NCI-H1105 treated with DMSO at 0.1 percent for 48 hours (cell line): Measurements from ENCODE around the gene FKBP2.

Experiments used
- DNase-seq: peaks from one replicate; lab custom pipeline; 2025; lab: John Stamatoyannopoulos, UW

The FKBP2 gene

GRCh38 chr11:64264371-64264852 lies 23.5 kb downstream of the FKBP2 start:
- DNase-seq, result no peak

GRCh38 chr11:64265176-64266160 lies 24.6 kb downstream of the FKBP2 start:
- no peak for DNase-seq

DNA sequence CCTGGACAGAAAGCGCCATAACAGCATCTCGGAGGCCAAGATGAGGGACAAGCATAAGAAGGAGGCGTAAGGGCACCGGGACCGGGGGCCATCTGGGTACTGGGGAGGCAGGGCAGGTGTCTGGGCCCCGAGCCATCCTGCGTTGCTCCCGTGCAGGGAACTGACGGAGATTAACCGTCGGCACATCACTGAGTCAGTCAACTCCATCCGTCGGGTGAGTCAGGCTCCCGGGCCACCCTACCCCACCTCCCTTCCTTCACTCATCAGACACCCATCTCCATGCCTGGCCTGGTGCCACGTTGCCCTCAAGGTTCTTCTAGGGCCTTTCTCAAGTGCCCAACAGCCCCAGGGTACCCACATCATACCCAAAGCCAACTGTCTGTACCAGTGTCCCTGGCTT lies 25.4 kb downstream of the FKBP2 start:
- no peak for DNase-seq

DNA sequence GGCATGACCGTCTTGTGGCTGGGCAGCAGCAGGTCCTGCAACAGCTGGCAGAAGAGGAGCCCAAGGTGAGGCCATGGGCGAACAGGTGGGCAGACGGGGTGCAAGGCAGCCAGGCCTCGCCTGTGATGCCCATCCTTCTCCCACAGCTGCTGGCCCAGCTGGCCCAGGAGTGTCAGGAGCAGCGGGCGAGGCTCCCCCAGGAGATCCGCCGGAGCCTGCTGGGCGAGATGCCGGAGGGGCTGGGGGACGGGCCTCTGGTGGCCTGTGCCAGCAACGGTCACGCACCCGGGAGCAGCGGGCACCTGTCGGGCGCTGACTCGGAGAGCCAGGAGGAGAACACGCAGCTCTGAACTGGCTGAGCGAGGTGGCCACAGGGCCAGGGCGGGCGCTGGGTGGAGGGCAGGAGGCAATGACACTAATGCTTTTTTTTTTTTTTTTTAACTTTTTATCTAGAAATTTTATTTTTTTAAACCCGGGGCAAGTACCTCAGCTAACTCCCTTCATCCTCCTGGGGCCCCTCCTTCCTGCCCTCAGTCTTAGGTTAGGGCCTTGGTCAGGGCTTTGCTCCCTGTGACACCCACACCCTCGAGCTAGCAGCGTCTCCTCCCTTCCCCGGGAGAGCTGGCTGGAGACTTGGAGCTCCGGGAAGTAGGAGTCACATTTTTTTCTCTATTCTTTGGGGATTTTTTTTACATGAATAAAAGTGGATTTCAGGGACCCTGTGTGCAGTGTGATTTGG lies 26.5 kb downstream of the FKBP2 start:
- DNase-seq, result no peak

DNA sequence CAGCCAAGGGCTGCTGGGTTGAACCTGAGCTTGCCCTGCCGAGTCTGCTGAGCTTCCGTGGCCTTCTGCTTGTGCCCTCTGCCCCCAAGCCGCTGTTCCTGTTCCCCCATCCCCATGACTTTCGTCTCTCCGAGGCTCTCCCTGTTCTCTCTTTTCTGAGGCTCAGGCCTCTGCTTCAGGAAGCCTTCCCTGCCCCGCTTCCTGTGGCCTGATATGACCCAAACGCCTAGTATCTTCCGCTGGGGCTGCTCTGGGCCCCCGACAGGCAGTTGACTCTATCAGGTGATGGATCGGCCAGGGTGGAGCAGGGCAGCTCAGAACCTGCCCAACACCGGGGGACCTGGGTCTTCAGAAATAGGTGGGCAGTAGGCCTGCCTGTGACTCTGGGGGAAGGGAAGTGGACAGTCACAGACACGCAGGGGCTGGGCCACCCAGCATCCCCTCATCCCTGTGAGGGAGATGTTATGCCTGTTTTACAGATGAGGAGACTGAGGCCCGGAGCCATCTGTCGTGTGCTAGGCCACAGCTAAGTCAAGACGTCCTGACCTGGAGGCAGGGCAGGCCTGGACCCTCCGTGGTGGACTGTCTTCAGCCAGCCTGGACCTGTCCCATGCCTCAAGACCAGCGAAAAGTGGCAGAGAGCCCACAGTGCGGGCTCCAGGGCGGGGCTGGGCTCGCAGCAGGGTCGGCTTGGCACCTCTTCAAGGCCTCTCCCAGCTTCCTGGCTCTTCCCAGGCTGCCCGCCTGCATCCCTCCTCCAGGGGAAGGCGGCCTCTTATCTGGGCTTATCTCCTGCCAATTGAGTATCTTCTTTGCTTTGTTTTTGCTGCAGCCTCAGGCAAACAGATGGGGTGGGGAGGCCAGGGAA lies 27.4 kb downstream of the FKBP2 start:
- peak; percentile 6 for DNase-seq

GRCh38 chr11:64268893-64269539 lies 28.1 kb downstream of the FKBP2 start:
- DNase-seq, result no peak

DNA sequence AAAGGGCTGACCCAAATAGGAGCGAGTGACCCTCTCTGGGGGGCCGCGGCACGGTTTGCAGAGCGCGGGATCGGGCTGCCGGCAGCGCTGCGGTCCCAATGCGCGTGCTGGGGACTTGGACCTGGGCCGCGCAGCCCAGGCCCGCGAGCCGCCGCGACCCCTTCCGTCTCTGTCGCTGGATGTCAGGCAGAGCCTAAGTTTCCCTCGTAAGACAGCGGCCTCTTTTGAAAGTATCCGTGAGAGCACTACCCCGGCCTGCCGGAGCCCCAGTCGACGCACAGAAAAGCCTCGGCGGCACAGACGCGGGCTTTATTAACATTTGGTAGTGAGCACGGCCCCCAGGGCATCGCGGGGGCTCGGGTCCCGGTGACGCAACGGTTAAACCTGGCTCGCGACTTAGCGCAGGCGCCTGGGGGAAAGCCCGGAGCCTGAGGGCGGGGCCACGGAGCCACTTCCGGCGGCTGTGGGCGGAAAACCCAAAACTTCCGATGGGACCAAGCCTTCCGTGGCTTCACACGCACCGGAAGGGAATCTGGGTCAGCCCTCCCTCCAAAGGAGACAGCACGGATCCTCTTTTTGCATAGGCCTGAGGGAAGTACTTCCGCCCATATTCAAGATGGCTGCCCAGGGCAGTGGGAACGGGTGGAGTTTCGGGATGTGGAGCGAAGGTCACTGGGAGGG lies 28.8 kb downstream of the FKBP2 start:
- peak; percentile 99 for DNase-seq

- no peak for DNase-seq
These were observed 34.3 kb downstream of the FKBP2 start for GRCh38 chr11:64275031-64275800.

DNA sequence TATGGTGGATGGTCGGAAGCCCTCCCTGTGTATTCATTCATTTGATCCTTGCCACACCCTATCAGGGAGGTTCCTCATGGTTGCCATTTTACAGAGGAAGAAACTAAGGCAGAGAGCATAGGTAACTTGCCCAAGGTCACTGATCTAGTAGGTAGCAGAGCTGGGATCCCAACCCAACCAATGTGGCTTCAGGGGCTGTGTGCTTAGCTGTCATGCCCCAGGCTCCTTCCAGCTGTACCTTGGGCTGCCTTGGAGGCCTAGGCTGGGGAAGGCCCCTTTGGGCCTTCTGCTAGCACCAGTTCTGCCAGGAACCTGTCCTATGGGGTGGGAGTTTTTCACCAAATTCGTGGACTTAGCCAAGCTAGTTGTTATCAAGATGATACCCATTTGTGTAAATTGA lies 34.9 kb downstream of the FKBP2 start:
- no peak for DNase-seq

DNA sequence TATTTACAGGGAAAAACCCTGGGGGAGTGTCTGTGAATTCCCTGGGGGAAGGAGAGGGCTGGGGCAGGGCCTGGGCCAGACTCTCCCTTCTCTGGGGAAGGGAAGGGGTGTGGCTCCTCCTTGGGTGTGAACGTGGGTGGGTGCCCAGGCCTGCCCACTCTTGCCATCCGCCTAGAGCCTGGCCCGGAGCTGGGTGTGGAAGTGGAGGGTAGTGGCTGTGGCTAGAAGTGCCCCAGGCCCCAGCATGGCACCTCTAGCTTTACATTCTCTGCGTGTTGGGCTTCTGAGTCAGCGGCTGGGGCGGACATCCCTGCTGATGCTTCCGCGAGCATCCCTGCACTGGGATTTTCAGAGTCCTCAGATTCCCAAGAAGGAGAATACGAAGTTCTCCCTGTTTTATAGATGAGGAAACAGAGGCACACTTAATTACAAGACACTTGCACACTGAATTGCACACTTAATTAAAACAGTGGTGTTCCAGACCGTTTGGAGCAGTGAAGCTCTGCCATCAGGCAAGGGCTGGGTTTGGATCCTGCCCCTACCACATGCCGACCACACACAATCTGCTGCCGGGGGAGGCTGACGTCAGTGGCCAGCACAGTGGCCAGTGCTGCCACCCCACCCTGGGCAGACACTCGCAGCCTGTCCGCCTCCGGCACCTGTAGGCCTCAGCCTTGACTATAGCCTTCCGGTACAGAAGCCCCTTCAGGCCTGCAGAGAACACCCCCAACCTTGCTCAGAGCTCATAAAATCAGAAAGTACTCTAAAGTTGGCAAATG lies 35.9 kb downstream of the FKBP2 start:
- DNase-seq, result no peak

DNA sequence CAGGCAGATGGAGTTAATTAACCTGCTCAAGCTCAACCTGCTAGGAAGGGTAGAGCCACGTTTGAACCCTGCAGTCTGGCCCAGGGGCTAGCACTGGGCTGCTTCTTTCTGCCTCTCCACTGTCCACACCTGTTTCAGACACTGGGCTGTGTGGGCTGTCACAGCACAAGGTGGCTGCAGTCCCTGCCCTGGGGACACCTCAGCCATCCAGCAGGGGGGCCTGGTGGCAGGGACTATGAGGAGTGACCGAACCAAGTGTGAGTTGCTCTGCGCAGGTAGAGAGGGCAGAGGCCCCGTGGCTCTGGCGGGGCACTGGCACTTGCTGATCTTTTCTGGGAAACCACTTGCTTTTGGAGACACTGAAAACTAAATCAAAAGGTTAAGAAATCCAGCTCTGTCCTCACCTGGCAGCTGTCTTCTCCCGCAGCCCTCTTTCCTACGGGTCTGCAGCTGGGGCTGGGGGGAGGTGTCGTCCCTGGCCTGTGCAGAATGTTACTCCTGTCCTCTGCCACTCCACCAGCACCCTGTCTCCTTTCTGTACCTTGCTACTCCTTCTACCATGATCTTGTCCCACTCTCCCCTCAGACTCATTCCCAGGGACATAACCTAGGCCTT lies 37.8 kb downstream of the FKBP2 start:
- no peak for DNase-seq

GRCh38 chr11:64281957-64282770 lies 41.3 kb downstream of the FKBP2 start:
- no peak for DNase-seq

- DNase-seq, result no peak
These were observed 42.2 kb downstream of the FKBP2 start for GRCh38 chr11:64283092-64283491.

DNA sequence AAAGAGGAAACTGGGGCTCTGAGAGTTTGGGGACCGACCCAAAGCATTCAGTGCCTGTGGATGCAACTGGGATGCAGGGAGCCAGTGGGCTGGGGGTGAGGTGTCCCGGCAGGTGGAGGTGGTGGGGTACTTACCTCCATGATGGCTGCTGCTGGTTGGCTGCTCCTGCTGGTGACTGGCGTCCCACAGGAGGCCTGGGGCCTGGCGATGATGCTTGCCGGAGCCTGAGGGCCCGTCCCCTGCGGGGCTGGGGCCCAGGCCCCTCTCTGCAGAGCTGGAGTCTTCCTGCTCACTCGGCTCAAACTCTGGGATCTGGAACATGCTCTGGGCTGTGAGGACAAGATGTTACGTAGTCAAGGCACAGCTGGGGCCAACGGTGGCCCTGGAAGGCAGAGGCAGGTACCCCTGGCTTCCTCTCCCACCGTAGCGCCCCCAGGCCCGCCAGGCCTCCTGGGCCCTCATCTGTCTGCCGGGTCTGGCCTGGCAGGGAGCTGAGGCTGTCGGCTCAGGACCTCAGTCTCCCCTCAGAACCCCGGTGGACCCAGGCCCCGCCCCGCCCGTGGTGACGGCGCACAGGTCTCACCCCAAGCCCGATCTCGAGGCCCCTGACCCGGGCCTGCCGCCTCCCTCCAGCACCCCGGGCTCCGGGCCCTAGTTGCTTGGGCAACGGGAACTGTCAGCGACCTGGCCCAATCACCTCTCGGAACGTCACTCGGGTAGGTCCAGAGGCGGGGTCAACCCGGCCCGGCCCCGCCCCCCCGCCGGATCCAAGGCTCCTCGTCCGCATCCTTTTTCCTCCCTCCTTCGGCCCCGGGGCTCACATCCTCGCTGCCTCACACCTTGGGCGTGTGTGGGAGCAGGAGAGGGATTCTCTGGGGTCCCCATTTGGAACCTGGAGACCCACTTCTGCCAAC lies 43.4 kb downstream of the FKBP2 start, which contains the start of gene BAD:
Gene BAD, minus strand, starts transcription at position 618 of the 914 bp plus-strand sequence. Its CDS starts 297 bp downstream, at position 321.
- peak; percentile 92 for DNase-seq

GRCh38 chr11:64284962-64285884 lies 44.3 kb downstream of the FKBP2 start, which contains the start of gene GPR137:
TSS of gene GPR137 (plus strand) at chr11:64285848. CDS start at chr11:64286525, 677 bp downstream.
- DNase-seq, result peak; percentile 83
